SK-N-MC (cell line): Measurements from ENCODE around the gene GPX4.

Experiments used
- EZH2 ChIP-seq: fragments of 200-600 bp; sonication (generic); IDR thresholded peaks from one replicate; pipeline ENCODE4 v1.6.1; 2017; ENCODE audit warnings: antibody characterized with exemption
- FOXP2 ChIP-seq: optimal IDR thresholded peaks from 2 replicates; pipeline ENCODE3; 2011; ENCODE audit warnings: mild to moderate bottlenecking, moderate library complexity; ENCODE audit not compliant: insufficient read depth; ENCODE audit errors: extremely low read length, control extremely low read depth
- POLR2AphosphoS5 ChIP-seq: IDR thresholded peaks from 2 replicates; pipeline ENCODE4 v1.6.1; 2012; ENCODE audit warnings: mild to moderate bottlenecking, low read depth, low read length, borderline replicate concordance

GRCh38 chr19:1115646-1116420, 12.0 kb downstream of the GPX4 start:
- TF ChIP-seq POLR2AphosphoS5, result no peak
- TF ChIP-seq EZH2, result no peak
- no peak for TF ChIP-seq FOXP2
